Tongue (tissue), 2 donors: ENCODE measurements around the gene KIF3A. TPM values are rescaled to one million over a fixed set of nuclear protein-coding genes. Genes with fewer than 3 reads are reported as not detected.

Experiments used
- DNase-seq: peaks from one replicate; pipeline ENCODE4 v3.0.0-alpha.2; 2015
- total RNA-seq: library from RNA; depleted of rRNA; stranded (reverse); fragments of >200 nt; gene quantifications from one replicate; pipeline ENCODE4 v1.2.3, GENCODE V29; 2014

KIF3A gene
- total RNA-seq, 1 donor from 2014 or later: 7.0 TPM

DNA sequence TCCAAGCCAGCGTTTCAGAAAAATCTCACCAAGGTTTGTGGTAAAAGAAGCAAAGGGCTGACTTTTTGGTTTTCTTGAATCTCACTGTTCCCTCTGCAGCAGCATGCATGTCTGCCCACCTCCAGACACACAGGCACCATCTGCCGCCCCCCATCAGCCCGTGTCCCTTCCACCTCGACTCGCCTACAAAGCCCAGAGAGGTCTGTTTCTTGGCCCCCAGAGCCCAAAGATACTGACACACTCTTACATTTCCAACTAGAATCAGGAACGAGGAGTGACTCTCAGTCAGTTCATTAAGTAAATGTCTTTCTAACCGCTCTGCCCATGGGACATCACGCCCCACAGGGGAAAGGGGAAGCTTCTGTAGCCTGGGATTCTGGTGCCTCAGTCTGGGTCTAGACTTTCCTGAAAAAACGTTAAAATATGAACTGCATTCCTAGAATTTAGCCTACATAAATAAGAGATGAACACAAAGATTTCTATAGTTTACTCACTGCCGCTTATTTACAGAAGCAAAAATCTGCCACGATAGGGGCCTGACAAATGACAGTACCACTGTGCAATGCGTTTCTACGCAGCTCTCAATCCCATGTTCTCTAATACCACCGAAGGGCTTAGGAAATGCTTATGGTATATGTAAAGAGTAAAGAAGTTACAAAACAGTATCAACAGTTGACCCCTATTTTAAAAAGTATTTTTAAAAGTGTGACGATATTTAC, 59.5 kb downstream of the KIF3A start:
- no peak for DNase-seq

- no peak for DNase-seq
Measured at GRCh38 chr5:132677191-132677590, 60.2 kb downstream of the KIF3A start.

DNA sequence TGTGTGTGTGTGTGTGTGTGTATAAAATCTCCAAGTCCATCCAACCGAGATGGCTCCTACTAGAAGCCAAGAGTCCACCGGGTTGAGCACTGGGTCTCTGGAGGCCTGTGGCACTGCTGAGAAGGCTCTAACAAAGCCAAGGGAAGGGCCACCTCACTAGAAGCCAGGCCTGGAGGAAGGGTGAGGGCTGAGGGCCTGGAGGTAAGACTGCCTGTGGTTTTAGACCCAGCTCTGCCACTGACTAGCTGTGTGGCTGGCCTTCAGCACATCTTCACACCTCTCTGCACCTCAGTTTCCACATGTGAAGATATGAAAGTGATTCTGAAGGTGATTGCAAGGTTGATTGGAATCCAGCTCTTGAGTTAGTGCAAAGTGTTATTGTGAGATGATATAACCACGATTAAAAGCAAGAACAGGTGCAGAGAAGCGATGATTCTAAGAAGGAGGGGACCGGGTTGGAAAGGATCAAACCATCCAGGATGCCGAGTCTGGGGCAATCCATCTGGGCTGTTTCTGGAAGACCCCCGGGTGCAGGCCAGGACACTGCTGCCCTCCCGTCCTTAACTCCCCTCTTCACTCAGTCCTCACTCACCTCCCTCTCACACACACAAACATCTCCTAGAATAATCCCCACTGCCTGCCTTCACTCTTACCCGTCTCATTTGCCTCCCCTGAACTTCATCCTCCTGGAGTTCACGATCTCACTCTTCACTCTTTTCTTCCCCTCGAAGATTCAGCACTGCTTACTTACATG, 61.2 kb downstream of the KIF3A start:
- no peak for DNase-seq

GRCh38 chr5:132674671-132675506, 62.5 kb downstream of the KIF3A start:
- peak; percentile 36 for DNase-seq

GRCh38 chr5:132673939-132674630, 63.3 kb downstream of the KIF3A start, which contains the start of gene IL4:
Gene IL4, plus strand, starts transcription at chr5:132673989. Its CDS starts 62 bp downstream, at chr5:132674051.
- no peak for DNase-seq

GRCh38 chr5:132673488-132673887, 63.9 kb downstream of the KIF3A start:
- no peak for DNase-seq

GRCh38 chr5:132671000-132671399, 66.3 kb downstream of the KIF3A start:
- no peak for DNase-seq

GRCh38 chr5:132669966-132670882, 67.1 kb downstream of the KIF3A start:
- no peak for DNase-seq

GRCh38 chr5:132669455-132669820, 67.9 kb downstream of the KIF3A start:
- DNase-seq: no peak

DNA sequence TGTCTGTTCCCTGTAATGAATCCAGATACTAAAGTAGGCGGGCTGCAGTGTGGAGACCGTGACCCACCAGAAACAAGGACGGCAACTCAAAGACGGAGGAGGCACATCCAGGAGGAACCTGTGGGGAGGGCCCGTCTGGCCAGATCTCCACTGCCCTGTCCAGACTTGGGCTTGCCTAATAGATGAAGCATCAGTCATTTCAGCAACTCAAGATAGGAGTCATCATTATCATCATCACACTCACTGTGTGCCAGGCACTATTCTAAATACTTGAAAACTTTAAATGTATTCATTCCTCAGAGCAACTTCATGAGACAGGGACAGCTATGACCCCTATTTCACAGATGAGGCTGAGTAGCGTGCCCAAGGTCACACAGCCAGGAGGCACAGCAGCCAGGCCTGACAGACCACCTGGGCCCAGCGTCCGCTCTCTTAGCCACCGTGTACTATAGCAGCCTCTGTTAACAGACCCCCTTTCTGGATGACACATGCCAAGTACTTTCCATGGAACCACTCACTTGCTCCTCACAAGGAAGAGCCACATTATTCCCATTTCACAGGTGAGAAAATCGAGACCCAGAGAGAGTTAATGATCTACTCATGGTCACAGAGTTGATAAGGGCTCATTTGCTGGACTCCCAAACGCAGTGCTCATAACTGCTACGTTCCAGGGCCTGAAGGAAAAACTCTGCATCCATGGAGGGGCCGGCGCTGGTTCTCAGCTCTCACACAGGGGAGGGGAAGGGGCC, 68.5 kb downstream of the KIF3A start:
- no peak for DNase-seq

DNA sequence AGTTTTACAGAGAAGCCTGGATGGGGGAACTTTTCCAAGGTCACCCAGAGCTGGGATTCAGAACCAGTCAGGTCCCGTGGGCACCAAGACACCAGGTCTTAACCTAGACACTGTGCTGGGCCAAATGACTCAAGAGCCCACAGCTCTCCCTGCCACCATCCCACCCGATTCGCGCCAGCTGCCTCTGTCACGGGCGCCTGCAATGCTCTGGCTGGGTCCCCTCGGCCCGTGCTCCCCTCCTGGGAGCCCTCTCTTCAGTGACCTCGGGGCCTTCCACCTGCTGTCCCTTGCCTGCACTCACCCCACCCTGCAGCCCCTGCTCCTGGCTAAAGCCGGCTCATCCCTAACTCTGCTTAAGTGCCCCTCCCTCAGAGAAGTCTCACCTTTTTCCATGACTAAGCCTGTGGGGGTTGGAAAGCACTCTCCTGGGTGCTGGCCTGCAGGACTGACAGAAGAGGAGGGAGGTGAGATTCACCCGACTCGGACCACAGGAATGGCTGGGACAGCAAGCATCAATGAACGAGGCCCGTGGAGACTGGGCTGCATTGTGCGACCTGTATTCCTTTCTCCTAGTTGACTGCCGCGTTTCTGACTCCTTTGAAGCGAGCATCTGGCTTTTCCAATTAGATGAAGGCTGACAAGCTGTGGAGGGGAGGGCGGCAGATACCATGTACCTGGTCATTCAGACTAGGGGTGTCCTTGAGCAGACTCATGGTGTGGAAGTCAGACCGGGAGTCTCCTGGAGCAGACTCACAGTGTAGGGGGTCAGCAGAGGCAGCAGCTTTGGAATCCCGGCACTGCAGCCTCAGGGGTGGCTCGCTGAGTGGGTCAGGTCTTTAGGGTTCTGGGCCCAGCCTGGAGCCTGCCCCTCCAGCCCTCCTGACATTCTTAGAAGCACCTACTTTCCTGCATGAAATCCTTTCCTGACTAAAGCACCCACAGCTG, 69.3 kb downstream of the KIF3A start:
- DNase-seq: no peak

DNA sequence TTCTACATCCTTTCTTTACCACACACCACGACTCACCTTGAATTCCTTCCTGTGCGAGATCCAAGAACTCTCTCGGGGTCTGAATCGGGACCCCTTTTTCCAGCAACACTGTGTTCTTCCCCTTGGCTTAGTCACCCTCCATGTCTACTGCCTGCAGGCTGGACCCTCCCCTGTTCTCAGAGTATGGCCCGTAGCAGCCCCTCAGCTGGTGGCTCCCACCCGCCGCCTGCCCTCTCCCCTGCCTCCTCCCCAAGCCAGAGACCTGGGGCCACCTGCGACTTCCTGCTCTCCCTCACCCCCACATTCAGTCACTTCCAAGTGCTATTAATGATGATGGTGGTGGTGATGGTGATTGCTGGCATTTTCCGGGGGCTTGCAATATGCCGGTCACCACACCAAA, 70.0 kb downstream of the KIF3A start:
- no peak for DNase-seq

- DNase-seq: no peak
Measured at GRCh38 chr5:132666310-132667123, 70.8 kb downstream of the KIF3A start.

- no peak for DNase-seq
Measured at GRCh38 chr5:132665574-132666080, 71.7 kb downstream of the KIF3A start.

DNA sequence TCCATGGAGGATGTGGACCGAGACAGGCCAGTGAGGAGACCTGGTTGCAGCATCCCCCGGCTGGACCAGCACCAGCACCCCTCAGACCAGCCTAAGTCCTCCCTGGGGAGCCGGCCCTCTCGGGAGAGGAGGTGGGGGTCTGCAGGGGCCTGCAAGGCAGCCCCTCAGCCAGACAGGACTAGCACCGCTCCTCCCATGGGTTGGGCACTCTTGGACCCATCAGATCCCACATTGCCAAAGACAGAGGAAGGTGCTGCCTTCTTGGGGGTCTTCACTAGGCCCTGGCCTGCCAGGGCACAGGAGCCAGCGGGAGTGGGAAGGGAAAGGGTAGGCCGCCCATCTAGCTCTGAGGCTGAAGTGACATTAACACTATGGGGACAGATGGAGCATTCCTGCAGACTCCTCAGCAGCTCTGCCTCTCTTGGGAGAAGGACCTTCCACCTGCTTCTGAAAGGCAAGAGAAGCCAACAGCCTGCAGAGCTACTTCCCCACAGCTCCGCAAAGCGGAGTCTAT, 72.6 kb downstream of the KIF3A start:
- DNase-seq: no peak

DNA sequence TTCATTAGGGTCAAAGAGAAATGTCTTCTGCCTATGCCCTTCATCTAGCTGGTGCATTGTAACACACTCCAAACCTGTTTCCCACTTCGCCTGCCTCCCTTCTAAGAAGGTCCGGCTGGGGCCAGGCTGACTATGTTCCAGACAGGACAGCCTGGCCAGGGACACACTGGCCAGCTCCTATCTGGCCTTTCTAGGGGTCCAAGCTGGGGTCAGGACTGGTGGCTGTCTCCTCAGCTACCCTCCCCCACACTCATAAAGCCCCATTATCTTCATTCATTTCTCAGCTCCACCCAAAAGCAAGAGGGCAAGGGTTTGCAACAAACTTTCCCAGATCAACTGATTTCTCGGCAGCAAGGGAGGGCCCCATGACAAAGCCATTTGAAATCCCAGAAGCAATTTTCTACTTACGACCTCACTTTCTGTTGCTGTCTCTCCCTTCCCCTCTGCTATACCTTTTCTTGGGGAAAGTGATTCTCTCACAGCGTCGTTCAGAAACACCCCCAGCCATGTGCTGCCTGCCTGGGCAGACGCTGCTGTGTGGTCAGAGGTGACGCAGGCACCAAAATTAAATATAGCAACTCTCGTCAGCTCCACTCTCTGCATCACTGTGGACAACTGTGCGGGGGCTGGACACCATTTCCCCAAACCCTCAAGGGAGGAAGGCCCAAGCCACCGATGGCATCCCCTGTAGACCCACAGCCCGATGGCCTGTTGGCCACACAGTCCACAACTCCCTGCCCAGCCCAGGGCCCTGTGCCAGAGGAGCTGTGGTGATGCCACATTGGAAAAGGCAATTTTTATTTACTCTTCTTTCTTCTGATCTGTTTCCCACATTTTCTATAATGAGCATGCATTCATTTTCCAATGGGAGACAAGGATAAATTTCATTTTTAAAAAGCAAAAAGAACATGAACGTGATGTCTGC, 73.3 kb downstream of the KIF3A start:
- no peak for DNase-seq
